ENCODE data around the gene TBX15. TPM values are rescaled to one million over a fixed set of nuclear protein-coding genes. Genes with fewer than 3 reads are reported as not detected.
"Not testable (repeated sequence)": the region's sequence is repeated elsewhere in the genome, so short reads cannot be mapped to it uniquely, and the experiment has no call there.

TBX15 gene
- polyA plus RNA-seq, 3 donors from 2014 or later = not detected

DNA sequence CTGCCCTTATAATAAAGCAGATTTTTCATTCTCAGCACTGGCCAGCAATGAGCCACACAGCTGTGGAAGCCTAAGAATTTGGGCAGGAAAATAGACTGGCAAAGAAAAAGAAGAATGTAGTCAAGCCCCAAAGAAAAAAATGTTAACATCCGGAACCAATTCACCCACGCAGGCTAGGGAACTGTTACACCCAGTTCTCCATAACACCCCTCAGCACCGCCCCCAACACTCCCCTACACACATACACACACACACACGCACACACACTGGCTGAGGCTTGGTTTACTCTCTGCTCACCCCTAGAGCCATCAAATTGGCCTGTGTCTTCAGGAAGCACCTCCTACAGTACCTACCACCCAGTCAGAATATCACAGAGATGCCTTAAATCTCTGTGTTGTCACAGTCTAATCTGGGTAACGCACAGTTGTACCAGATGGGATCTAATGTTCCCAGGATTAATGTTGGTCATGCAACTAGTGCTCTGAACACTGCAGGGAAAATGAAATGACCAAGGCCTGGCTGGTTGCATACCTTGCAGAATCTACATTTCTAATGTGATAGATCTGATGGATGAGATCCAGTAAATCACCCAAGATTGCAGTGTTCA lies 14.5 kb downstream of the TBX15 start:
- H3K36me3 Mint-ChIP-seq = no peaks in the 10 kb centered on the region
- no peak overlapping the region for H3K4me3 Mint-ChIP-seq
- DNase-seq = no peak
- peaks cover 2 to 32% (median 4%) of the 10 kb centered on the region in 6 donors for H3K9me3 Mint-ChIP-seq
- no peak overlapping the region for H3K27ac Mint-ChIP-seq
- no peaks in the 10 kb centered on the region for H3K4me1 Mint-ChIP-seq
- H3K27me3 Mint-ChIP-seq (ENCODE audit: low read depth in 3 of 3) = peaks cover under 1 to 14% (median 5%) of the 10 kb centered on the region in 3 donors

DNA sequence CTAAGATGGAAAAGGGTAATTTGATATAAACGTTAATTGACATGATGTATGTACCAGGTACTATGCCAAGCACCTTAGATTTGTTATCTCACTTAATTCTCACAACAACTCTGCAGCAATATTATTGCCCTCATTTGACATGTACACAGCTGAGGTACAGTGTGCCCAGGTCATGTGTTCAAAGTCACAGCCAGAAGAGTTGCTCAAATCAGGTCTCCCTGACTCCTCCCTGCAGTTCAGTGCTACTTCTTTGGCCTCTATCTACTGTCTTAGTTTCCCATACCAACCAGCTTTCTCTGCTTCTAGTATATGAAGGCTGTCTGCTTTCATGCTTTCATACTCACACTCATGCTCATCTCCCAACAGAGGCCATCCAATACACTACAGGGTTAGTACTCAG lies 15.1 kb downstream of the TBX15 start:
- Mint-ChIP-seq H3K36me3 (no peaks in the 10 kb centered on the region), H3K4me1 (no peaks in the 10 kb centered on the region), H3K27me3 (ENCODE audit: low read depth in 3 of 3) (peaks cover 0 to 8% (median 0%) of the 10 kb centered on the region in 3 donors), H3K27ac (no peak overlapping the region), H3K4me3 (no peak overlapping the region), H3K9me3 (peaks cover 0 to 26% (median 3%) of the 10 kb centered on the region in 6 donors)
- no peak for DNase-seq

DNA sequence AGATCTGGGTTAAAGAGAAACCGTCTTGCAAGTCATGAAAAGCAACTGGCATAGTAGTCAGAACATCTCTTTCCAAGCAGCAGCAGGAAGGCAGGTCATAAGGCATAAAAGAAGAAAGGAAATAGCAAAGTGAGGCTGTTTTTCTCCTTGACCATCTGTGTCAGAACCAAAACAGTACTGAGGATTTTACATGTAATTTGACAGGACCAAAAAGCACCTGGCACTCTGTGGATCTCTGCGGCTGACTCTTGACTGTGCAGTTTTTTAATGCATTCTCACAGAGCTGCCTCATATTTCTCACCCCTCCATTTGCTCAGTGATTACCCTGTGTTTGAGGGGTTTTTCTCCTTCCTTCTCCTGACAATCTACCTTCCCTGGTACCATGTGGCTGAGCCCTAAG lies 17.7 kb downstream of the TBX15 start:
- no peak overlapping the region for H3K27ac Mint-ChIP-seq
- H3K4me1 Mint-ChIP-seq = no peaks in the 10 kb centered on the region
- no peaks in the 10 kb centered on the region for H3K36me3 Mint-ChIP-seq
- peaks cover 0 to 23% (median 2%) of the 10 kb centered on the region in 6 donors for H3K9me3 Mint-ChIP-seq
- no peak overlapping the region for H3K4me3 Mint-ChIP-seq
- peaks cover 0 to 4% (median 0%) of the 10 kb centered on the region in 3 donors for H3K27me3 Mint-ChIP-seq (ENCODE audit: low read depth in 3 of 3)
- DNase-seq = no peak

DNA sequence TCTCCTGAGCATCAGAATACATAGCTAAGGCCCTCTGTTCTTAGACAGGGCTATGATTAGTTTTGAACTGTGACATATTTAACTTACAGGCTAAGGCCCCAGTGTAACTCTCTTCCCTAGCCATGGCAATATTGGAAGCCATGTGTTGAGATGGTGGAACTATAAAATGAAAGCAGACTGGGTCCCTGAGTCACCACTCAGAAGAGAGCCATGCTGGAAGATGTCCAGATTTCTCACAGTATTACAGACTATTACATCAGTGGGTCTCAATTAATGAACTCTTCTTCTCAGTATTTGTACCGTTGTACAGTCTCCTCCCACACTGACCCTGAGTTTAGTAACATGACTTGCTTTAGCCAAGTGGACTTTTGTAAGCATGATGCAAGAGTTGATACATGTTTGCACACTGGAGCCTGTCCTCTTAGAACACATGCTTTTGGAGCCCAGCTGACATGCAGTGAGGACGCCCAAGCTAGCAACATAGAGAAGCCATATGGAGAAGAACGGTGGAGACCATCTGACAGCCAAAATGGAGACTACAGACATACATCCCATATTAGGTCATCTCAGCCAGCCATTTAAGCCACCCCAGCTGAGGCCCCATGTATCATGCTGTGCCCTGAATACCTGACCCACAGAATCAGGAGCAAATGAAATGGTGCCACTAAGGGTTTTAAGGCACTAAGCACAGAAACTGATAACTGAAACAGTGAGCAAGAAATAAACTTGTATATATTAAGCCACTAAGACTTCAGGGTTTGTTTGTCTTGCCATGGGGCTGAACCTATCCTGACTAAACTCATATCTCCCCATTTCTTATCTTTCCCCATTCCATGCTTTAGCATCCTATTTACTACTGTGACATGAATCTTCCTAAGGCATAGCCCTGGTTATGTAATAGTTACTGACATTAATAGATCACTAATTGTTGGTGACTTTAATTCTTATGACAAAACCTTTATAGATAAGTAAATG lies 24.4 kb downstream of the TBX15 start:
- Mint-ChIP-seq H3K4me3 (no peak overlapping the region), H3K27ac (no peak overlapping the region), H3K4me1 (no peaks in the 10 kb centered on the region), H3K27me3 (ENCODE audit: low read depth in 3 of 3) (peaks cover 0 to 12% (median 1%) of the 10 kb centered on the region in 3 donors), H3K9me3 (peaks cover 0 to 16% (median 2%) of the 10 kb centered on the region in 6 donors), H3K36me3 (no peaks in the 10 kb centered on the region)
- DNase-seq = no peak

DNA sequence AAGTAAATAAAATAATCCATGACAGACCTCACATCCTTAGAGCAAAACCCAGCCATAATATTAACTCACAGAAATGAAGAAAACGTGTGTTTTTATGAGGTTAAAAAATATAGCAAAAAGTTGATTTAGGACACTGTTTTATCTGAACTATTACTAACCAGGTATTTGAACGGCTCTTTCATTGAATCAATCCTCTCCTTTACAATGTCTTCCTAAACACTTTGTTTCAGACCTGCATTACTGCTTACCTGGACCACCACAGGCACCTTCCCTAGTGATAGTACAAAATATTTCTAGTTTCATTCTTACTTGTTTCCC lies 25.0 kb downstream of the TBX15 start:
- H3K4me3 Mint-ChIP-seq = no peak overlapping the region
- no peak for DNase-seq
- H3K27me3 Mint-ChIP-seq (ENCODE audit: low read depth in 3 of 3) = peaks cover 0 to 12% (median 1%) of the 10 kb centered on the region in 3 donors
- H3K4me1 Mint-ChIP-seq = no peaks in the 10 kb centered on the region
- H3K36me3 Mint-ChIP-seq = no peaks in the 10 kb centered on the region
- H3K9me3 Mint-ChIP-seq = peaks cover 0 to 19% (median 3%) of the 10 kb centered on the region in 6 donors
- H3K27ac Mint-ChIP-seq = no peak overlapping the region

DNA sequence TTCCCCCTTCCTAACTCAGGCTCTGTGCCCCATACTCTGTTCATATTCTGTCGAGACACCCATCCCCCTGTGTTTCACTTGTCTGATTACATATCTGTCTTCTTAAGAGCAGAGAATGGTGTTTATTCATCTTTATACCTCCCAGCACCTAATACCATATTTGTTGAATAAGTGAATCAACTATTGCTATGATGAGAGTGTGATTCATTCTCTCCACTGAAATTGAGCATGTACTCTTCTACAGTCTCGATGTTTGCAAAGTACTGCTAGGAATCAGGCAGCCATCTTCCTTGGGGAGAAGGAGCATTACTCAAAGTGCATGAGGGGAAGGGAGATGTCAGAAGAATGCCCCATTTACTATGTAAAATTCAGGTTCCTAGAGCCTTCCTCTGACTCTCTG lies 27.0 kb downstream of the TBX15 start:
- DNase-seq = no peak
- Mint-ChIP-seq H3K27ac (no peak overlapping the region), H3K4me1 (no peaks in the 10 kb centered on the region), H3K9me3 (peaks cover 0 to 19% (median 5%) of the 10 kb centered on the region in 6 donors), H3K36me3 (no peaks in the 10 kb centered on the region), H3K4me3 (no peak overlapping the region), H3K27me3 (ENCODE audit: low read depth in 3 of 3) (peaks cover 0 to 10% (median 1%) of the 10 kb centered on the region in 3 donors)

DNA sequence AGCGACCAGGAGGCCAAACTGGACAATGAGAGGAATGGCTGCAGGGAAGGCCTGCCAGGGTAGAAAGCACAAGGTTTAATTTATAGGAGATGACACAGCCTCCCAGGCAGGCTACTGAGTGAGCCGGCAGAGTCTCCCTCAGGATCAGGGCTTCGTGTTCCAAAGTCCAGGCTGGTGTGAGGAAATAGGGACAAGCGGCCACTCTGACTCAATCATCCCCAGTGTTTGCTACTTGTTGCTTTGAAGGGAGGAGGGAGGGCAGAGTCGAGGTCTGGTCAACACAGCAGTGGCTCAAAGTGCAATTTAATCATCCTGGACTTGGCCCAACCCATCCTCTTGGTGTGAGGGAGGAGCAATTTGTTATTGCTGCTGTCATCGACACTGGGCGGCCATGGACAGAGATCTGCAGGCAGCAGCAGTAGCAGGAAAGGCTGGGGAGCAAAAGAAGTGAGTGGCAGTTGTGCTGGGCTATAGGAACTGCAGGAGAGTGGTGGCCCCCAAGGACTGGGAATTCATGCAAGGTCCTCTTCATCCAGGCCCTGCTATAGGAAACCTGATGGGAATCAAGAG lies 27.5 kb downstream of the TBX15 start:
- DNase-seq = no peak
- Mint-ChIP-seq H3K36me3 (no peaks in the 10 kb centered on the region), H3K4me1 (no peaks in the 10 kb centered on the region), H3K4me3 (no peak overlapping the region), H3K27ac (no peak overlapping the region), H3K9me3 (peaks cover 0 to 19% (median 5%) of the 10 kb centered on the region in 6 donors), H3K27me3 (ENCODE audit: low read depth in 3 of 3) (peaks cover 0 to 10% (median 1%) of the 10 kb centered on the region in 3 donors)

DNA sequence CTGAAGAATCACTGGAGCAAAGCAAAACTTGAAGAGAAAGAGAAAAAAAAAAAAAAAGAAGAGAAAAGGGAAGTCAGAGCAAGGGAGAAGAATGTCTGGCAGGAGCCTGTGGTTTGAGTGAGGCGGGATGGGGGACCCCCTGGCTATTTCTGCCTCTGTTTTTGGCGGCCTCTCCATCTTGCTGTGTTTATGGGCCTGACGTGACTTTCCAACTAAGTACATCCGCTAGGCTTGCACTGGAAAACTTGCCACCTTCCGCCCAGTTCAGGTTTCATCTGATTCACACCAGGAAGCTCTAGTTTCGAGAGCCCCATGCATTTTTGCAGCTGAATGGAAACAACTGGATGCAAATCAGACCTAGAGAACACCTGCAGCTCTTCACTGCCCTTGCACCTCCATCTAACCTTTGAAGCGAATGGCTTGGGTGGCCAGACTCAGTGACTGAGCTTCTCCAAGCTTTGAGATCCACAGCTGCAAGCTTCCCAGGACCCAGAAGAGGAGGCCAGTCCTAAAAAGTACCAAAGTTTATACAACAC lies 28.0 kb downstream of the TBX15 start:
- DNase-seq = no peak
- H3K36me3 Mint-ChIP-seq = no peaks in the 10 kb centered on the region
- H3K4me3 Mint-ChIP-seq = no peak overlapping the region
- peaks cover 0 to 19% (median 5%) of the 10 kb centered on the region in 6 donors for H3K9me3 Mint-ChIP-seq
- no peaks in the 10 kb centered on the region for H3K4me1 Mint-ChIP-seq
- no peak overlapping the region for H3K27ac Mint-ChIP-seq
- H3K27me3 Mint-ChIP-seq (ENCODE audit: low read depth in 3 of 3) = peaks cover 0 to 10% (median 1%) of the 10 kb centered on the region in 3 donors

DNA sequence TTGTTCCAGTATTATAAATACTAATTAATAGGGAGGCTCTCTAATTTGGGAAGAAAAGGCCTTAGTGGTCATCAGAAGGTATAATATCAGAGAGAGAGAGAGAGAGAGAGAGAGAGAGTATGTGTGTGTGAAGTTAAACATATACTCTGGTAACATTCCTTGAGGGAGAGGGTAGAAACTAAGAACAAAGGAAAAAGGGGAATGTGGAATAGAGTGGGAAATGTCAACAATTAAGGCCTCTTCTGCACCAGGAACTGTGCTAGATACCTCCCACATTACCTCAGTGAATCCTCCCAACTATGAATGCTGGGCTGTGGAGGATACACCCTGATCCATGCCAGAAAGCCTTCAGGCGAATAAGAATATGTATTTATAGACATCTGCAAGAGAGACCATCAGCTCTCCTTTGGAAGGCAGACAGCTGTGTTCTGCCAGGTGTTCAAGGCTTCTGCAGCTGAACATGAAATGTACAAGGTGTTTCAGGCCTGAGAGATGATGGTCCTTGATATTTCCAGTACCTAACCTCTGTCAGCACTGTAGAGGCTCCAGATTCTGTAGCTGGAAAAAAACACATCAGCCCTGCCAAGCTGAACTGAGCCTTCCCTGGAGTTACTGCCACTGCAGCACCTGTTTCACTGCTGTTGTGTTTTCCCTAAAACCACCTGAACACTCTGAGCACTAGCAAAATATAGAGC lies 29.1 kb downstream of the TBX15 start:
- H3K27ac Mint-ChIP-seq = no peak overlapping the region
- H3K36me3 Mint-ChIP-seq = no peaks in the 10 kb centered on the region
- no peak overlapping the region for H3K4me3 Mint-ChIP-seq

DNA sequence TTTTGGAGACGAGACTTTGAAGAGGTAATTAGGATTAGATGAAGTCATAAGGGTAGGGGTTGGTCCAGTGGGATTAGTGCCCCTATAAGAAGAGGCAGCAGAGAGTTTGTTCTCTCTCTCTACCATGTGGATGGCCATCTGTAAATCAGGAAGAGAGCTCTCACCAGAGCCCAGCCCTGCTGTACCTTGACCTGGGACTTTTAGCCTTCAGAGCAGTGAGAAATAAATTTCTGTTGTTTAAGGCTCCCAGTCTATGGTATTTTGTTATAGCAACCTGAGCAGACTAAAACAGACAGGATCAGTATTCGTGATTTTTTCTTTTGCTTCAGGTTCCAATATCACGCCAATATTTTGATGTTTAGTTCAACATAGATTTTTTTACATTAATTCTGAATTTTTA lies 30.0 kb downstream of the TBX15 start:
- Mint-ChIP-seq H3K27me3 (ENCODE audit: low read depth in 3 of 3) (peaks cover 0 to 10% (median 2%) of the 10 kb centered on the region in 3 donors), H3K4me3 (no peak overlapping the region), H3K9me3 (peaks cover 0 to 25% (median 5%) of the 10 kb centered on the region in 6 donors), H3K27ac (no peak overlapping the region), H3K4me1 (no peaks in the 10 kb centered on the region), H3K36me3 (no peaks in the 10 kb centered on the region)
- DNase-seq = no peak

More for the DNA sequence above, 29.1 kb downstream of the TBX15 start:
- Mint-ChIP-seq H3K9me3 (peaks cover 0 to 19% (median 5%) of the 10 kb centered on the region in 6 donors), H3K4me1 (no peaks in the 10 kb centered on the region), H3K27me3 (ENCODE audit: low read depth in 3 of 3) (peaks cover 0 to 10% (median under 1%) of the 10 kb centered on the region in 3 donors)
- no peak for DNase-seq

DNA sequence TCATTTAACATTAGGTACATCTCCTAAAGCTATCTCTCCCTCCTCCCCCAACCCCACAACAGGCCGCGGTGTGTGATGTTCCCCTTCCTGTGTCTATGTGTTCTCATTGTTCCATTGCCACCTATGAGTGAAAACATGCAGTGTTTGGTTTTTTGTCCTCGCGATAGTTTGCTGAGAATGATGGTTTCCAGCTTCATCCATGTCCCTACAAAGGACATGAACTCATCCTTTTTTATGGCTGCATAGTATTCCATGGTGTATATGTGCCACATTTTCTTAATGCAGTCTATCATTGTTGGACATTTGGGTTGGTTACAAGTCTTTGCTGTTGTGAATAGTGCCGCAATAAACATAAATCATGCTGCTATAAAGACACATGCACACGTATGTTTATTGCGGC lies 30.6 kb downstream of the TBX15 start:
- H3K27me3 Mint-ChIP-seq (ENCODE audit: low read depth in 3 of 3); H3K4me1 Mint-ChIP-seq; H3K4me3 Mint-ChIP-seq; H3K36me3 Mint-ChIP-seq; H3K27ac Mint-ChIP-seq; DNase-seq: not testable (repeated sequence)
- peaks cover 0 to 25% (median 5%) of the 10 kb centered on the region in 6 donors for H3K9me3 Mint-ChIP-seq

DNA sequence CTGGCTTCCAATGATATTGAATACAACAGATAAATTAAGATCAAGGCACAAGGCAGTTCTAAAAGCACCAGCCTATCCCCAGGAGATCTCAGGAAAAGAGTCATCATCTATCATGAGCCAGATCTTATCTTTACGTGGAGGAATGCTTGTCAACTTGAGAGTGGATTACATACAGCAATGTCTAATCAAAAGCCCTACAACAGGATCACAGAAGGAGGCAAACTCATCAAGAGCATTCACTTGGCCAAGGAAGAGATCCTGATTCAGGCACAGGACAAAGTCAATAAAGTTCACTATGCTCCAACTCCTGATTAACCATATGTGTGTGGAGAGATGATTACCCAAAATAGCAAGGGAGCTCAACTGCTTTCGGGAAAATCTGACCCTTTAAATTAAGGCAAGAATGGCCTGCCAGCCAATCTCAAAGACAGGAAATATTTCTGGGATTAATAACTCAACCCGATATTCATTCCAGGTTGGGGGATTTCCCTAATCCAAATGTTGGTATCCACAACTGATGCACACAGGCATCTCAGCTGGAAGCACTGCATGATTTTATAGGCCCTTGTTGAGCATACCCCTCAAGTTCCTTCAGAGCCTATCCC lies 33.7 kb downstream of the TBX15 start:
- H3K36me3 Mint-ChIP-seq = no peaks in the 10 kb centered on the region

More for the DNA sequence above, 33.7 kb downstream of the TBX15 start:
- no peak overlapping the region for H3K27ac Mint-ChIP-seq
- H3K4me3 Mint-ChIP-seq = no peak overlapping the region
- no peaks in the 10 kb centered on the region for H3K4me1 Mint-ChIP-seq
- H3K9me3 Mint-ChIP-seq = peaks cover 1 to 12% (median 3%) of the 10 kb centered on the region in 6 donors
- peaks cover 0 to 3% (median 0%) of the 10 kb centered on the region in 3 donors for H3K27me3 Mint-ChIP-seq (ENCODE audit: low read depth in 3 of 3)
- DNase-seq = no peak
